HG02938 (cell line): ENCODE data around the gene HBA2.
"Not testable (repeated sequence)": the region's sequence is repeated elsewhere in the genome, so short reads cannot be mapped to it uniquely, and the experiment has no call there.

ENCODE experiments used
- ATAC-seq: cut with Tn5 transposase; IDR thresholded peaks from one replicate; pipeline ENCODE4 v1.9.1; 2021; ENCODE audit warnings: mild to moderate bottlenecking, moderate library complexity; ENCODE audit not compliant: unreplicated experiment

Gene HBA2

DNA sequence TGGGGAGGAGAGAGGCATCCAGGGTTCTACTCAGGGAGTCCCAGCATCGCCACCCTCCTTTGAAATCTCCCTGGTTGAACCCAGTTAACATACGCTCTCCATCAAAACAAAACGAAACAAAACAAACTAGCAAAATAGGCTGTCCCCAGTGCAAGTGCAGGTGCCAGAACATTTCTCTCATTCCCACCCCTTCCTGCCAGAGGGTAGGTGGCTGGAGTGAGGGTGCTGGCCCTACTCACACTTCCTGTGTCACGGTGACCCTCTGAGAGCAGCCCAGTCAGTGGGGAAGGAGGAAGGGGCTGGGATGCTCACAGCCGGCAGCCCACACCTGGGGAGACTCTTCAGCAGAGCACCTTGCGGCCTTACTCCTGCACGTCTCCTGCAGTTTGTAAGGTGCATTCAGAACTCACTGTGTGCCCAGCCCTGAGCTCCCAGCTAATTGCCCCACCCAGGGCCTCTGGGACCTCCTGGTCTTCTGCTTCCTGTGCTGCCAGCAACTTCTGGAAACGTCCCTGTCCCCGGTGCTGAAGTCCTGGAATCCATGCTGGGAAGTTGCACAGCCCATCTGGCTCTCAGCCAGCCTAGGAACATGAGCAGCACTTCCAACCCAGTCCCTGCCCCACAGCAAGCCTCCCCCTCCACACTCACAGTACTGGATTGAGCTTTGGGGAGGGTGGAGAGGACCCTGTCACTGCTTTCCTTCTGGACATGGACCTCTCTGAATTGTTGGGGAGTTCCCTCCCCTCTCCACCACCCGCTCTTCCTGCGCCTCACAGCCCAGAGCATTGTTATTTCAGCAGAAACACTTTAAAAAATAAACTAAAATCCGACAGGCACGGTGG, 1.5 kb downstream of the HBA2 start:
- not testable (repeated sequence) for ATAC-seq

DNA sequence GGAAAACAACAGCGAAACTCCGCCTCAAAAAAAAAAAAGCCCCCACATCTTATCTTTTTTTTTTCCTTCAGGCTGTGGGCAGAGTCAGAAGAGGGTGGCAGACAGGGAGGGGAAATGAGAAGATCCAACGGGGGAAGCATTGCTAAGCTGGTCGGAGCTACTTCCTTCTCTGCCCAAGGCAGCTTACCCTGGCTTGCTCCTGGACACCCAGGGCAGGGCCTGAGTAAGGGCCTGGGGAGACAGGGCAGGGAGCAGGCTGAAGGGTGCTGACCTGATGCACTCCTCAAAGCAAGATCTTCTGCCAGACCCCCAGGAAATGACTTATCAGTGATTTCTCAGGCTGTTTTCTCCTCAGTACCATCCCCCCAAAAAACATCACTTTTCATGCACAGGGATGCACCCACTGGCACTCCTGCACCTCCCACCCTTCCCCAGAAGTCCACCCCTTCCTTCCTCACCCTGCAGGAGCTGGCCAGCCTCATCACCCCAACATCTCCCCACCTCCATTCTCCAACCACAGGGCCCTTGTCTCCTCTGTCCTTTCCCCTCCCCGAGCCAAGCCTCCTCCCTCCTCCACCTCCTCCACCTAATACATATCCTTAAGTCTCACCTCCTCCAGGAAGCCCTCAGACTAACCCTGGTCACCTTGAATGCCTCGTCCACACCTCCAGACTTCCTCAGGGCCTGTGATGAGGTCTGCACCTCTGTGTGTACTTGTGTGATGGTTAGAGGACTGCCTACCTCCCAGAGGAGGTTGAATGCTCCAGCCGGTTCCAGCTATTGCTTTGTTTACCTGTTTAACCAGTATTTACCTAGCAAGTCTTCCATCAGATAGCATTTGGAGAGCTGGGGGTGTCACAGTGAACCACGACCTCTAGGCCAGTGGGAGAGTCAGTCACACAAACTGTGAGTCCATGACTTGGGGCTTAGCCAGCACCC, 2.6 kb downstream of the HBA2 start:
- ATAC-seq: no peak

DNA sequence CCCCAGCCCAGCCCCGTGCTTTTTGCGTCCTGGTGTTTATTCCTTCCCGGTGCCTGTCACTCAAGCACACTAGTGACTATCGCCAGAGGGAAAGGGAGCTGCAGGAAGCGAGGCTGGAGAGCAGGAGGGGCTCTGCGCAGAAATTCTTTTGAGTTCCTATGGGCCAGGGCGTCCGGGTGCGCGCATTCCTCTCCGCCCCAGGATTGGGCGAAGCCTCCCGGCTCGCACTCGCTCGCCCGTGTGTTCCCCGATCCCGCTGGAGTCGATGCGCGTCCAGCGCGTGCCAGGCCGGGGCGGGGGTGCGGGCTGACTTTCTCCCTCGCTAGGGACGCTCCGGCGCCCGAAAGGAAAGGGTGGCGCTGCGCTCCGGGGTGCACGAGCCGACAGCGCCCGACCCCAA, 3.3 kb downstream of the HBA2 start:
- not testable (repeated sequence) for ATAC-seq

DNA sequence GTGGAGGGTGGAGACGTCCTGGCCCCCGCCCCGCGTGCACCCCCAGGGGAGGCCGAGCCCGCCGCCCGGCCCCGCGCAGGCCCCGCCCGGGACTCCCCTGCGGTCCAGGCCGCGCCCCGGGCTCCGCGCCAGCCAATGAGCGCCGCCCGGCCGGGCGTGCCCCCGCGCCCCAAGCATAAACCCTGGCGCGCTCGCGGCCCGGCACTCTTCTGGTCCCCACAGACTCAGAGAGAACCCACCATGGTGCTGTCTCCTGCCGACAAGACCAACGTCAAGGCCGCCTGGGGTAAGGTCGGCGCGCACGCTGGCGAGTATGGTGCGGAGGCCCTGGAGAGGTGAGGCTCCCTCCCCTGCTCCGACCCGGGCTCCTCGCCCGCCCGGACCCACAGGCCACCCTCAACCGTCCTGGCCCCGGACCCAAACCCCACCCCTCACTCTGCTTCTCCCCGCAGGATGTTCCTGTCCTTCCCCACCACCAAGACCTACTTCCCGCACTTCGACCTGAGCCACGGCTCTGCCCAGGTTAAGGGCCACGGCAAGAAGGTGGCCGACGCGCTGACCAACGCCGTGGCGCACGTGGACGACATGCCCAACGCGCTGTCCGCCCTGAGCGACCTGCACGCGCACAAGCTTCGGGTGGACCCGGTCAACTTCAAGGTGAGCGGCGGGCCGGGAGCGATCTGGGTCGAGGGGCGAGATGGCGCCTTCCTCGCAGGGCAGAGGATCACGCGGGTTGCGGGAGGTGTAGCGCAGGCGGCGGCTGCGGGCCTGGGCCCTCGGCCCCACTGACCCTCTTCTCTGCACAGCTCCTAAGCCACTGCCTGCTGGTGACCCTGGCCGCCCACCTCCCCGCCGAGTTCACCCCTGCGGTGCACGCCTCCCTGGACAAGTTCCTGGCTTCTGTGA, 4.1 kb downstream of the HBA2 start, which contains the start of gene HBA1:
HBA1 (plus strand) TSS at position 204 of the 906 bp plus-strand sequence; CDS start at position 241, 37 bp downstream.
- ATAC-seq: not testable (repeated sequence)

DNA sequence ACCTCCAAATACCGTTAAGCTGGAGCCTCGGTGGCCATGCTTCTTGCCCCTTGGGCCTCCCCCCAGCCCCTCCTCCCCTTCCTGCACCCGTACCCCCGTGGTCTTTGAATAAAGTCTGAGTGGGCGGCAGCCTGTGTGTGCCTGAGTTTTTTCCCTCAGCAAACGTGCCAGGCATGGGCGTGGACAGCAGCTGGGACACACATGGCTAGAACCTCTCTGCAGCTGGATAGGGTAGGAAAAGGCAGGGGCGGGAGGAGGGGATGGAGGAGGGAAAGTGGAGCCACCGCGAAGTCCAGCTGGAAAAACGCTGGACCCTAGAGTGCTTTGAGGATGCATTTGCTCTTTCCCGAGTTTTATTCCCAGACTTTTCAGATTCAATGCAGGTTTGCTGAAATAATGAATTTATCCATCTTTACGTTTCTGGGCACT, 4.7 kb downstream of the HBA2 start:
- no peak for ATAC-seq

DNA sequence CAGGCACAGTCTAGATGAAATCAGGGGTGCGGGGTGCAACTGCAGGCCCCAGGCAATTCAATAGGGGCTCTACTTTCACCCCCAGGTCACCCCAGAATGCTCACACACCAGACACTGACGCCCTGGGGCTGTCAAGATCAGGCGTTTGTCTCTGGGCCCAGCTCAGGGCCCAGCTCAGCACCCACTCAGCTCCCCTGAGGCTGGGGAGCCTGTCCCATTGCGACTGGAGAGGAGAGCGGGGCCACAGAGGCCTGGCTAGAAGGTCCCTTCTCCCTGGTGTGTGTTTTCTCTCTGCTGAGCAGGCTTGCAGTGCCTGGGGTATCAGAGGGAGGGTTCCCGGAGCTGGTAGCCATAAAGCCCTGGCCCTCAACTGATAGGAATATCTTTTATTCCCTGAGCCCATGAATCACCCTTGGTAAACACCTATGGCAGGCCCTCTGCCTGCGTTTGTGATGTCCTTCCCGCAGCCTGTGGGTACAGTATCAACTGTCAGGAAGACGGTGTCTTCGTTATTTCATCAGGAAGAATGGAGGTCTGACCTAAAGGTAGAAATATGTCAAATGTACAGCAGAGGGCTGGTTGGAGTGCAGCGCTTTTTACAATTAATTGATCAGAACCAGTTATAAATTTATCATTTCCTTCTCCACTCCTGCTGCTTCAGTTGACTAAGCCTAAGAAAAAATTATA, 5.4 kb downstream of the HBA2 start:
- no peak for ATAC-seq

DNA sequence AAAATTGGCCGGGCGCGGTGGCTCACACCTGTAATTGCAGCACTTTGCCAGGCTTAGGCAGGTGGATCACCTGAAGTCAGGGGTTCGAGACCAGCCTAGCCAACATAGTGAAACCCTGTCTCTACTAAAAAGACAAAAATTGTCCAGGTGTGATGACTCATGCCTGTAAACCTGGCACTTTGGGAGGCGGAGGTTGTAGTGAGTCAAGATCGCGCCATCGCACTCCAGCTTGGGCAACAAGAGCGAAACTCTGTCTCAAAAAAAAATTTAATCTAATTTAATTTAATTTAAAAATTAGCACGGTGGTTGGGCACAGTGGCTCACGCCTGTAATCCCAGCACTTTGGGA, 6.0 kb downstream of the HBA2 start:
- no peak for ATAC-seq

DNA sequence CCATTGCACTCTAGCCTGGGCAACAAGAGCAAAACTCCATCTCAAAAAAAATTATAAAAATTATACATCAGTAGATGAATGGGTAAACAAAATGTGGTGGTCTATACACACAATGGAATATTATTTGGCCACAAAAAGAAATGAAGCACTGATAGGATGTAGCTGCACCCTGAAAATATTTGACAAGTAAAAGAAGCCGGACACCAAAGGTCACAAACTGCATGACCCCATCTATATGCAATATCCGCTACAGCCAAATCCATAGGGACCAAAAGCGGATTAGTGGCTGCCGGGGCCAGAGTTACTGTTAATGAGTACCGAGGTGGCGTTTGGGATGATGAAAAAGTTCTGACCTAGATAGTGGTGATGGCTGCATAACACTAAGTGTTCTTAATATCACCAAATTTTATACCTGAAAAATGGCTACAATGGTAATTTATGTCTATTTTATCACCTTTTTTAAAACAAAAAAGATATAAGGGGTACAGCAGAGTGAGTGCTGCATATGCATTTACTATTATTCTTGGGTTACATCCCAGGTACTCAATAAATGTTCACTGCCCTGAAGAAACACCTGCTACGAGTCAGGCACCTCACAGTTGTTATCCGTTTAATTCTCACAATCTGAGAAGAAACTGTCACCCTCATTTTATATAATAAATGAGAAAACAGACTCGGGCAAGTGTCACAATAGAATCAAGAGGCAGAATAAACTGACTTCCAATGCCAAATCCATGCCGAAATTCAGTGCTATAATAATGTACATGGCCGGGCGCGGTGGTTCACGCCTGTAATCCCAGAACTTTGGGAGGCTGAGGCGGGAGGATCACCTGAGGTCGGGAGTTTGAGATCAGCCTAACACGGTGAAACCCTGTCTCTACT, 6.8 kb downstream of the HBA2 start:
- no peak for ATAC-seq

DNA sequence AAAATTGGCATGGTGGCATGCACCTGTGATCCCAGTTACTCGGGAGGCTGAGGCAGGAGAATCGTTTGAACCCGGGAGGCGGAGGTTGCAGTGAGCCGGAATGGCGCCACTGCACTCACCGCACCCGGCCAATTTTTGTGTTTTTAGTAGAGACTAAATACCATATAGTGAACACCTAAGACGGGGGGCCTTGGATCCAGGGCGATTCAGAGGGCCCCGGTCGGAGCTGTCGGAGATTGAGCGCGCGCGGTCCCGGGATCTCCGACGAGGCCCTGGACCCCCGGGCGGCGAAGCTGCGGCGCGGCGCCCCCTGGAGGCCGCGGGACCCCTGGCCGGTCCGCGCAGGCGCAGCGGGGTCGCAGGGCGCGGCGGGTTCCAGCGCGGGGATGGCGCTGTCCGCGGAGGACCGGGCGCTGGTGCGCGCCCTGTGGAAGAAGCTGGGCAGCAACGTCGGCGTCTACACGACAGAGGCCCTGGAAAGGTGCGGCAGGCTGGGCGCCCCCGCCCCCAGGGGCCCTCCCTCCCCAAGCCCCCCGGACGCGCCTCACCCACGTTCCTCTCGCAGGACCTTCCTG, 7.5 kb downstream of the HBA2 start, which contains the start of gene HBQ1:
HBQ1 (plus strand) TSS at position 359 of the 575 bp plus-strand sequence; CDS start at position 387, 28 bp downstream.
- no peak for ATAC-seq

DNA sequence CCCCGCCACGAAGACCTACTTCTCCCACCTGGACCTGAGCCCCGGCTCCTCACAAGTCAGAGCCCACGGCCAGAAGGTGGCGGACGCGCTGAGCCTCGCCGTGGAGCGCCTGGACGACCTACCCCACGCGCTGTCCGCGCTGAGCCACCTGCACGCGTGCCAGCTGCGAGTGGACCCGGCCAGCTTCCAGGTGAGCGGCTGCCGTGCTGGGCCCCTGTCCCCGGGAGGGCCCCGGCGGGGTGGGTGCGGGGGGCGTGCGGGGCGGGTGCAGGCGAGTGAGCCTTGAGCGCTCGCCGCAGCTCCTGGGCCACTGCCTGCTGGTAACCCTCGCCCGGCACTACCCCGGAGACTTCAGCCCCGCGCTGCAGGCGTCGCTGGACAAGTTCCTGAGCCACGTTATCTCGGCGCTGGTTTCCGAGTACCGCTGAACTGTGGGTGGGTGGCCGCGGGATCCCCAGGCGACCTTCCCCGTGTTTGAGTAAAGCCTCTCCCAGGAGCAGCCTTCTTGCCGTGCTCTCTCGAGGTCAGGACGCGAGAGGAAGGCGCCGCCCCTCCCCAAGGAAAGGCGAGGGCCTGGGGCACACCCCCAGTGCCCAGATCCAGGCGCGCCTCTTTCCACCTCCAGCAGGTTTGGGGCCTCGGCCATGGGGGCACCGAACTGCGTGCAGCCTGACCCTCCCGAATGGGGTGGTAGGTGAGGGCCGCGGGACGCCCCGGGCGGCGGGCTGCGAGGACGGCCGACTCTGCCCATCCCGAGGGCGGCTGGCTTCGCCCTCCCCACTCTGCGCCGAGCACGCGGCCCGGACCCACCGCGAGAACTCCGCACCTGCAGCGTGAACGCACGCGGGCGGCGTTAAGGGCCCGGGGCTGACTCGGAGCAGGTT, 8.2 kb downstream of the HBA2 start:
- no peak for ATAC-seq

DNA sequence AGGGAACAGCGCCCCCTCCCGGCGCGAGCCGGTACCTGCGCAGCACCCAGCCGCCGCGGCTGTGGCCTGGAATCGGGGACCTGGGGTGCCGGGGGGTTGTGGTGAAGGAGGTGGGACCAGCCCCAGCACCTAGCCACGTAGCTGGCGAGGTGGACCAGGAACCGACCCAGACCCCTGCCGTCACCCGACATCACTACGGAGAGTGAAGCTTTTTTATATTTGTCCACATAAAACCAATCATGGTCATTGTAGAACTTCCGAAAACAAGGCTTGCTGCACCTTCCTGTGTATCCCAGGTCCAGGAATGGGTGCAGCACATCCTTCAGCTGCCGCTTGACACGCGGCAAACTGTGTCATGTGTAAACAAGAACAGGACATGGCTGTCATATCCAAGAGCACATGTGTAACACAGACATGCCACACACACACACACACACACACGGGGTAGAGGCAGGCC, 8.9 kb downstream of the HBA2 start:
- ATAC-seq: no peak

DNA sequence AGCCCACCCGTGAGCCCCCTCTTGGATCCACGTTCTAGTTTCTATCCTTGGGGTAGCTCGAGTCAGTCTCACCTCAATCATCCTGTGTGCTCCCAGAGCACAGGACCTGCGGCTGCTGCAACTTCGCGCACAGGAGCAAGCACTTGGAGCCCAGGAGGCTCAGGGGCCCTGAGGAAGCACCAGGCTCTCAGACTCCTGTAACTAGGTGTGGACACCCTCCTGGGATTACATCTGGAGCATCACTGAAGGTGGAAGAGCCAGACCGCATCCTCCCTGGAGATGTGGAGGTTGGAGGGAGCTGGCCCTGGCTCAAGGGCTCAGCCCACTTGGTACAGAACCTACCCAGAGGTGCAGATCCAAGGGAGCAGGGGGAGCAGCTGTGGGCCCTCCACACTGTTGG, 10.3 kb downstream of the HBA2 start:
- no peak for ATAC-seq

DNA sequence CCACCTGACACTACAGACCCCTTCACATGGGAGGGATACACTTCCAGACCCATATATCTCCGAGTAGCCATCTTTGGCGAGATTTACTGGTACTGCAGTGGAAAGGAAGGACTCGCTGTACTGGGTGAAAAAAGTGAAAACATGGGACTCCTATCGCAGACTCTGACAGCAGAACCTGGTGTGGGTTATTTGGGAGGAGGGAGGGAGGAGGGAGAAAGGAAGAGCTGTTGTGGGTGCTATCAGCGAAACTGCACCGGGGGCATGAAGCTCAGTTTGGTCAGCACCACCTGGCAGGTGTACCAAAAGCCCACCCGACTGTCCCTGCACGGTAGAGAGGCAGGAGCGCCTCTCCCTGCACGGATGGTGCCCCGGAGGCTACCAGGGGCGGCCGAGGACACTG, 12.5 kb downstream of the HBA2 start:
- ATAC-seq: no peak

DNA sequence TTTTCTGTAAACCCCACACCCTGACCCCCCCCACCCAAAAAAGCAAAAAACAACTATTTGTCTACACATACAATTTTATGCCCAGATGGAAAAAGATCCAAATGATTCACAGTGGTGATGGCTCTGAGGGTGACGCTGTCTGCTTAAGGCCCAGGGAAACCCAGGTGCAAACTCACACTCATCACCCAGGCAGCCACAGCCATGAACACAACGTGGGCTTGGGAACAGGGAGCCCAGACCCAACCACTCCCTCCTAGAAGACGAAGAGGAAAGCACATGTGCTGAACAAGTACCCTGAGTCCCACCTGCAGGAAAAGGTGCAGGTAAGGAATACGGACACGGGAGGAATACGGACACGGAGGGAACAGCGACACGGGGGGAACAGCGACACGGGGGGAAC, 13.0 kb downstream of the HBA2 start:
- ATAC-seq: no peak

DNA sequence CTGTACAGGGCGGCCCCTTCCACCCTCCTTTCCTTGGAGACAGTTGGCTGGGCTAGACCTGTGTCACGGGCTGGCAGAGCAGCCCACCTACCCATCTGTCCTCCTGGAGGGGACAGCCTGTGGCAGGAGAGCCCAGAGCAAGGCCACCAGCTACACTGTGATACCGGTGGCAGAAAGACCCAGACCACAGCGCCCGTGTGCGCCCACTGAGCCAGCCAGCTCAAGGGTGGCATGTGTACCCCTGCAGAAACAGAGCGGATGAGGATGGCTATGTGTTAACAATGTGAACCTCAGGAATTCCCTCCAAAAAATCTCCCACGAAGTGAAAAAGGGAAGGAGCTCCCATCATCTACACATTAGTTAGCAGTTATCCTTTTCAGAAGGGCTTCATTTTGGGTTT, 14.7 kb downstream of the HBA2 start:
- ATAC-seq: no peak

DNA sequence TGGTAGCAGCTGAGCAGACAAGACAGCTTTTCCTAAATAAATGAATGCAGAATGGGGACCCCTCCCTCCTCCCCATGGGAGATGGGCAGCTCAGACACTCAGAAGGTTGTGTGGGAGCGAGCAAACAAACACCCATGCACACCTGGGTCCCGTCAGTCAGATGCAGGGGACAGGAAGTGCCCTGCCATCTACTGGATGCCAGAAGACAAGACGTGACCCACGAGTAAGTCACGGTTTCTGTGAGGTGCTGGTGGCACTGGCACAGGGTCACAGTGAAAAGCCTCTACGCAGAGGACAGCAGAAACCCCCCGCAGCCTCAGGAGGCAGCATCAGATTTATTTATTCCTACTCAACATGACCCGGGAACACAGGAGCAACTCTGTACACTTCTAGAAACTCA, 16.0 kb downstream of the HBA2 start:
- ATAC-seq: no peak

DNA sequence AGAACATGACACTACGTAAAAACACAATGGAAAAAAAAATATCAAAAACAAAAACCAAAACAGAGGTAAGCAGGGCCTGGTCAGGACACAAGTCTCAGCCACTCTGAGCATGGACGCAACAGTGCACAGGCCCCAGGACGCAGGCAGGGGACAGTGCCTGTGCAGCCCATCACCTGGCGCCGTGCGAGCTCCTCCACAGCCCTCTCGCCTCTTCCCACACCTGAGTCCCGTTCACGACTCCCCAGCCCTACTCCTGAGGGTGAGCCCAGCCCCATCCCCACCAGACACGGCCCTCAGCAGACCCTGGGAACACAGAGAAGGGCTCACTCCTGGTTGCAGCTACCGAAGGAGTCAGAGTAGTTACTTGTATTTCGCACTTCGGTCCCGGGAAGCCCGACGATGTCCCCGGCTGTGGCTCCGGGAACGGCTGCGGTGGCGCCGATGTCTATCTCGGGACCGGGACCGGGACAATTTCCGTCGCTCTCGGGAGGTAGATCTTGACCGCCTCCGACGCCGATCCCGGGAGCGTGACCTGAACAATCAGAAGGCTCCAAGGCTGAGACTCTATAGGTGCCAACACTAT, 17.0 kb downstream of the HBA2 start:
- no peak for ATAC-seq
